ENCODE measurements around the gene TMED9. TPM values are rescaled to one million over a fixed set of nuclear protein-coding genes. Genes with fewer than 3 reads are reported as not detected.

Gene TMED9
- total and polyA plus RNA-seq, 2 donors: 50.9 to 136 TPM

GRCh38 chr5:177595026-177595585 lies 3.1 kb downstream of the TMED9 start:
- H3K4me3 ChIP-seq (ENCODE audit: low read depth, low read length): no peak overlapping the region
- no peak overlapping the region for H3K27ac ChIP-seq (ENCODE audit: low read depth)
- H3K4me1 ChIP-seq (ENCODE audit: insufficient read depth): peaks cover 1% of the 10 kb centered on the region
- 89% methylated on average over 8 of the region's 8 CpGs for WGBS
- DNase-seq (ENCODE audit: extremely low spot score): no peak
- H3K36me3 ChIP-seq (ENCODE audit: insufficient read depth): no peaks in the 10 kb centered on the region

DNA sequence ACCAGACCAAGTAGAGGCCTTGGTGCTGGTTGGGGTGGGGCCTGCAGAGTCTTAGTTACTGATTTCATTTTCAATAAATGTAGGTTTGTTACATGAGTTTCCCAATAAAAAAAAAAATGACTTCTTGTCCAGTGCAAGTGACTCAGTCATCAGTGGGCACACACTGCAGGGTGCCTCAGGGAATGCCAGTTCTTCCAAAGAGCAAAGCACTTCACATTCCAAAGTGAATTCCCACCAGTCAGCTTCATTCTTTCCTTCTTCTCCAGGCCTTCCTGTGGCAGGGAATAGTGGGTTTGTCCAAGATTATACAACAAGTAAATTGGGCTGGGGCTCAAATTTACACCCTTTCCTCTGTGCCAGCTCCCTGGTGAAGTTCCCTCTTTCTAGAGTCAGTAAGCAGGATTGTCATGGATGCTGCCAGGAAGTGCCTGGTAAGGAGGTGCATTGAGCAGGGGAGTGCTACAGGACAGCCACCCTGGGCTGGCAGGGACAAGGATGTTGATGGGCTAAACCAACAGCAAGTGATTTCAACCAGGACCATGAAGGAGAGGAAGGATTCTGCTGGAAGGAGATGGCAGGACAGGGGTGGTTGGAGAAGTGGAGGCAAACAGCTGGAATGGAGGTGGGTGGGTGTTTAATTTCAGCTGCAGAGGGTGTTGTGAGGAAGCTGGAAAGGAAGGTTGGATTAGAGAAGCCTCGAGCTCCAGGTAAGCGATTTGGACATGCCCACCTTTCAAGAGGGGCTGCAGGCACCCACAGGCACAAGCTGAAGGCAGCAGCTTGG lies 4.2 kb downstream of the TMED9 start:
- Histone ChIP-seq H3K36me3 (ENCODE audit: insufficient read depth) (no peaks in the 10 kb centered on the region), H3K4me3 (ENCODE audit: low read depth, low read length) (no peak overlapping the region), H3K27ac (ENCODE audit: low read depth) (no peak overlapping the region), H3K4me1 (ENCODE audit: insufficient read depth) (peaks cover 1% of the 10 kb centered on the region)
- 95% methylated on average over 2 of the region's 2 CpGs for WGBS
- DNase-seq (ENCODE audit: extremely low spot score): no peak

GRCh38 chr5:177596775-177597238 lies 4.8 kb downstream of the TMED9 start:
- WGBS: 92% methylated on average over 2 of the region's 2 CpGs
- no peak overlapping the region for H3K4me3 ChIP-seq (ENCODE audit: low read depth, low read length)
- H3K36me3 ChIP-seq (ENCODE audit: insufficient read depth): no peaks in the 10 kb centered on the region
- H3K27ac ChIP-seq (ENCODE audit: low read depth): no peak overlapping the region
- no peaks in the 10 kb centered on the region for H3K4me1 ChIP-seq (ENCODE audit: insufficient read depth)
- DNase-seq (ENCODE audit: extremely low spot score): no peak

DNA sequence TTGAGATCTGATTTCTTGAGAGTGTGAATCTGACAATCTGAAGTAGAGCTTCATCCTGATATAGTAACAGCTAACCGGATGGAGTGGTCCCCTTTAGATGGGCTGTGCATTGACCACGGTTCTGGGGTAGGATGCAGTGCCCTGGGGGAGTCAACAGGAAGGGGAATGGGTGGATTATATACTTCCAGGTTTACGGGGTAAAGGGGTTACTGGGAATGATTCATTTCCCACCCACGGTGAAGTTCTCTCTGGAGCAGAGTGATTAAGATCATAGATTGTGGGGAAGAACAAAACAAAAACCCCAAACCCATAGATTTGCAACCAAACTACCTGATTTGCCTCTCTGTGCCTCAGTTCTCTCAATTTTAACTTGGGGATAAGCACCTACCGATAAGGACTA lies 6.5 kb downstream of the TMED9 start:
- DNase-seq (ENCODE audit: extremely low spot score): no peak
- 48% methylated on average over 5 of the region's 5 CpGs for WGBS
- H3K36me3 ChIP-seq (ENCODE audit: insufficient read depth): no peaks in the 10 kb centered on the region
- H3K4me3 ChIP-seq (ENCODE audit: low read depth, low read length): no peak overlapping the region
- H3K4me1 ChIP-seq (ENCODE audit: insufficient read depth): no peaks in the 10 kb centered on the region
- H3K27ac ChIP-seq (ENCODE audit: low read depth): no peak overlapping the region

GRCh38 chr5:177599731-177600507 lies 7.9 kb downstream of the TMED9 start, which contains the start of gene B4GALT7:
Gene B4GALT7 (plus strand): TSS chr5:177600132. CDS start chr5:177600211, 79 bp downstream.
- Histone ChIP-seq H3K27ac (ENCODE audit: low read depth) (peak within 1 kb of the TSS; percentile 89), H3K36me3 (ENCODE audit: insufficient read depth) (no peaks in the 10 kb centered on the region), H3K4me3 (ENCODE audit: low read depth, low read length) (peak within 1 kb of the TSS; percentile 81), H3K4me1 (ENCODE audit: insufficient read depth) (no peaks in the 10 kb centered on the region)
- no peak for DNase-seq (ENCODE audit: extremely low spot score)
- under 1% methylated on average over 86 of the region's 86 CpGs for WGBS

DNA sequence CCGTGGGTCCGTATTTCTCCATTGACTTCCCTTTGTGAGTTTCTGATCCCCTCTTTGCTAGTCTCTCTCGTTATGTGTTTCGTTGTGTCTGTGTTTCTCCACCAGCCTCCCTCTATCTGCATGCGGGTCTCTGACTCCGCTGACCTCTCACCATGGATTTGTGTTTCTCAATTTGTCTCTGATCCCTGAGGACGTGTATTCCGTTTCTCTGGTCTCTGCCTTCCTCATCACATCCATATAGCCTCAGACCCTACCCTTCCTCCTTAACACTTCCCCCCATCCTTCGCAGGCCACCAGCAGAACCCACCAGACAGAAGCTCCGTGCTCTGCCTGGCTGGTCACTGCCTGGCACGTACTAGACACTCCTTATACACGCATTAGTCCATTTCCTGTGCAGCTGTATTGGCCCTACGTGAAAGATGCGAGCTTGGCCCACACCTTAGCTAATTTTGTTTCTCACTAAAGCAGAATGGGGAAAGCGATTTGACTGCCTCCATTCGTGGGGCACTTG lies 8.6 kb downstream of the TMED9 start:
- Histone ChIP-seq H3K27ac (ENCODE audit: low read depth) (no peak overlapping the region), H3K4me3 (ENCODE audit: low read depth, low read length) (peak overlapping the region; percentile 81), H3K4me1 (ENCODE audit: insufficient read depth) (no peaks in the 10 kb centered on the region), H3K36me3 (ENCODE audit: insufficient read depth) (no peaks in the 10 kb centered on the region)
- 4% methylated on average over 16 of the region's 16 CpGs for WGBS
- no peak for DNase-seq (ENCODE audit: extremely low spot score)

DNA sequence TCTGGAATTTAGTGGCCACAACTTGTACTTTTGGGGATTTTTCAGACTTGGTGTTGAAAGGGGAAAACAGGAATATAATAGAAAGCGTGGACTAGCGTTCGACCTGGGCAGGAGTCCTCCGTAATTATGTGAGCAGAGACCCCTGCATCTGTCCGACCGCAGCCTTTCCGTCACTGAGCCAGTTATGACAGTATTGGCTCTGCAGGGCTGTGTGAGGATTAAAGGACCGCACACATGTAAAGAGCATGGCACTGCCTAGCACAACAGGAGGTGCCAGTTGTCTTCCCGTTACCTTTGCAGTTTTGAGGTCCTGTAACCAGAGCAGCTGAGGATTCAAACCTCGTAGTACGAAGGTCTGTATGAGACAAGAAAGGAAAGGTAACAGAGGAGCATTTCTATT lies 9.1 kb downstream of the TMED9 start:
- H3K4me3 ChIP-seq (ENCODE audit: low read depth, low read length): no peak overlapping the region
- DNase-seq (ENCODE audit: extremely low spot score): no peak
- H3K4me1 ChIP-seq (ENCODE audit: insufficient read depth): no peaks in the 10 kb centered on the region
- no peak overlapping the region for H3K27ac ChIP-seq (ENCODE audit: low read depth)
- no peaks in the 10 kb centered on the region for H3K36me3 ChIP-seq (ENCODE audit: insufficient read depth)
- 92% methylated on average over 11 of the region's 11 CpGs for WGBS

- H3K4me3 ChIP-seq (ENCODE audit: low read depth, low read length): no peak overlapping the region
- 86% methylated on average over 13 of the region's 13 CpGs for WGBS
- H3K36me3 ChIP-seq (ENCODE audit: insufficient read depth): no peaks in the 10 kb centered on the region
- no peaks in the 10 kb centered on the region for H3K4me1 ChIP-seq (ENCODE audit: insufficient read depth)
- no peak overlapping the region for H3K27ac ChIP-seq (ENCODE audit: low read depth)
- DNase-seq (ENCODE audit: extremely low spot score): no peak
Measured at GRCh38 chr5:177601577-177602457, 9.8 kb downstream of the TMED9 start.

GRCh38 chr5:177602458-177602830 lies 10.4 kb downstream of the TMED9 start:
- DNase-seq (ENCODE audit: extremely low spot score): no peak
- H3K4me3 ChIP-seq (ENCODE audit: low read depth, low read length): no peak overlapping the region
- H3K27ac ChIP-seq (ENCODE audit: low read depth): no peak overlapping the region
- 89% methylated on average over 4 of the region's 4 CpGs for WGBS
- no peaks in the 10 kb centered on the region for H3K4me1 ChIP-seq (ENCODE audit: insufficient read depth)
- H3K36me3 ChIP-seq (ENCODE audit: insufficient read depth): no peaks in the 10 kb centered on the region

DNA sequence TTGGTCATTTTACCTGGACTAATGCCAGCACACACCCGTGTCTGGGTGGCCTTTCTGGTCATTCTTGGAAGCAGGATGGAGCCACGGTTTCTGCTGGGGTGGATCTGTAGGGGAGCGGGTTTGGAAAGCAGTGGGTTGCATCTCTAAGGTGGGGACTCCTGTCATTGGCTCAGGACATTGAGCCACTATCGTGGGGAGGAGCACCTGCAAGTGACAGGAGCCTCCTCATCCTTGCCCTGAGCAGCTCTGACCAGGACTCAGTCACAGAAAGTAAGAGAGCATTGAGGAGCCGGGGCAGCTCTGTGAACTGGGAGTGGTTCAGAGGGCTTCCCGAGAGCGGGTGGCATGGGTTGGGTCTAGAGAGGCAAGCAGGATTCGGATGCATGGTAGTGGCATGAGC lies 11.6 kb downstream of the TMED9 start:
- Histone ChIP-seq H3K36me3 (ENCODE audit: insufficient read depth) (no peaks in the 10 kb centered on the region), H3K27ac (ENCODE audit: low read depth) (no peak overlapping the region), H3K4me3 (ENCODE audit: low read depth, low read length) (no peak overlapping the region), H3K4me1 (ENCODE audit: insufficient read depth) (no peaks in the 10 kb centered on the region)
- 79% methylated on average over 8 of the region's 8 CpGs for WGBS
- no peak for DNase-seq (ENCODE audit: extremely low spot score)

GRCh38 chr5:177604116-177604521 lies 12.1 kb downstream of the TMED9 start:
- 91% methylated on average over 27 of the region's 27 CpGs for WGBS
- Histone ChIP-seq H3K4me3 (ENCODE audit: low read depth, low read length) (no peak overlapping the region), H3K4me1 (ENCODE audit: insufficient read depth) (no peaks in the 10 kb centered on the region), H3K27ac (ENCODE audit: low read depth) (no peak overlapping the region), H3K36me3 (ENCODE audit: insufficient read depth) (no peaks in the 10 kb centered on the region)
- DNase-seq (ENCODE audit: extremely low spot score): no peak

GRCh38 chr5:177604656-177605055 lies 12.7 kb downstream of the TMED9 start:
- Histone ChIP-seq H3K4me3 (ENCODE audit: low read depth, low read length) (no peak overlapping the region), H3K4me1 (ENCODE audit: insufficient read depth) (no peaks in the 10 kb centered on the region), H3K36me3 (ENCODE audit: insufficient read depth) (no peaks in the 10 kb centered on the region), H3K27ac (ENCODE audit: low read depth) (no peak overlapping the region)
- 82% methylated on average over 5 of the region's 5 CpGs for WGBS
- DNase-seq (ENCODE audit: extremely low spot score): no peak

DNA sequence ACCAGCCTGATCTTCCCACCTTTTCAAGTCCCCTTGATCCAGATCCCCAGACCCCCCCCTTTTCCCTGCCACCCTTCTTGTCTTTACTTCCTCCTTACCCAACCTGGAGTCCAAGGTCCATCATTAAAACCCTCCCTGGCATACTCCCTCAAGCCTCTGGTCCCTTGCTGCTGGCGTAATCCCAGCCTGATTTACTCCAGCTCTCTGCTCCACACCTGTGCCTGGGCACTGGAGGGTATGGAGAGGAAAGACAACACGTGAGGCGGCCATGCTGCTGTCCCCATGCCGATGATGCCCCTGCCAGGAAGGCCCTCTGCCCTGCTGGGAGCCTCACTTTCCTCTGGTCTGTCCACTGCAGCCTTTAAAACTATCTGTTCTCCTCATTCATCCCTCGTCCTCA lies 13.1 kb downstream of the TMED9 start:
- Histone ChIP-seq H3K4me3 (ENCODE audit: low read depth, low read length) (no peak overlapping the region), H3K27ac (ENCODE audit: low read depth) (no peak overlapping the region), H3K36me3 (ENCODE audit: insufficient read depth) (no peaks in the 10 kb centered on the region), H3K4me1 (ENCODE audit: insufficient read depth) (no peaks in the 10 kb centered on the region)
- 90% methylated on average over 5 of the region's 5 CpGs for WGBS
- DNase-seq (ENCODE audit: extremely low spot score): no peak

Measured in urinary bladder (tissue), 4 donors.